ENCODE data around the gene MS4A13.
"Not testable (repeated sequence)": the region's sequence is repeated elsewhere in the genome, so short reads cannot be mapped to it uniquely, and the experiment has no call there.

MS4A13 gene

DNA sequence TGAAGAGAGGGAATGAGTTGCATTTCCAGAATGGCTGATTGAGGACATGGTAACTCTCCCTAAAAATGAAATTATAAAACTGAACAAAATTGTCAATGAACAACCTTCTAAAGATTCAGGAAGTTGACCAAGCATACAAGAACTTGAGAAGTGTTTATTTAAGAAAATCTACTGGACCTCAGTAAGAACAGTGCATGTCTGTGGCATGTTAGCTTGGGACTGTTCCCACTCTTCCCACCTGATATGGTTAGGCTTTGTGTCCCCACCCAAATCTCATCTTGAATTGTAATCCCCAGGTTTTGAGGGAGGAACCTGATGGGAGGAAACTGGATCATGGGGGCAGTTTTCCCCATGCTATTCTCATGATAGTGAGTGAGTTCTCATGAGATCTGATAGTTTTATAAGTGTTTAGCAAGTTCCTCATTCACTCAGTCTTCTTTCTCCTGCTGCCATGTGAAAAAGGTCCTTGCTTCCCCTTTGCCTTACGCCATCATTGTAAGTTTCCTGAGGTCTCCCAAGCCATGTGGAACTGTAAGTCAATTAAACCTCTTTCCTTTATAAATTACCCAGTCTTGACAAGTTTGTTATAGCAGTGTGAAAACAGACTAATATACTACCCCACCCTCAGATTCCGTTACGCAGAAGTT, 15.4 kb downstream of the MS4A13 start:
- no peak for DNase-seq (ENCODE audit: low read depth in 1 of 2, low spot score in 1 of 2)

DNA sequence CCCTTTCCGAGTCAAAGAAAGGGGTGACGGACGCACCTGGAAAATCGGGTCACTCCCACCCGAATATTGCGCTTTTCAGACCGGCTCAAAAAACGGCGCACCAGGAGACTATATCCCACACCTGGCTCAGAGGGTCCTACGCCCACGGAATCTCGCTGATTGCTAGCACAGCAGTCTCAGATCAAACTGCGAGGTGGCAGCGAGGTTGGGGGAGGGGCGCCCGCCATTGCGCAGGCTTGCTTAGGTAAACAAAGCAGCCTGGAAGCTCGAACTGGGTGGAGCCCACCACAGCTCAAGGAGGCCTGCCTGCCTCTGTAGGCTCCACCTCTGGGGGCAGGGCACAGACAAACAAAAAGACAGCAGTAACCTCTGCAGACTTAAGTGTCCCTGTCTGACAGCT, 17.2 kb downstream of the MS4A13 start:
- not testable (repeated sequence) for DNase-seq (ENCODE audit: low read depth in 1 of 2, low spot score in 1 of 2)

DNA sequence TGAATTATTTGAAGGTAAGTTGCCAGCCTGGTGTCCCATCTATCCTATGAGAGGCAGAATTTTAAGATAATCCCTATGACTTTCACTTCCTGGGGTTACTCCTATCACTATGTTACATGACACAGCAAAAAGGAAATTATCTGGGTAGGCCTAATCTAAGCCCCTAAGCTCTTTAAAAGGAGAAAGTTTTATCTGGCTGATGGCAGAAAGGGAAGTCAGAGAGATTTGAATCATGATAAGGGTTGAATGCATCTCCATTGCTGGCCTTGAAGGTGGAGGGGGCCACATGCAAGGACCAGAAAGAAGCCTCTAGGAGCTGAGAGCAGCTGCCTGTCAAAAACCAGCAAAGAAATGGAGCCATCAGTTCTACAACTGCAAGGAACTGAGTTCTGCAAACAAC, 23.4 kb downstream of the MS4A13 start:
- not testable (repeated sequence) for DNase-seq (ENCODE audit: low read depth in 1 of 2, low spot score in 1 of 2)

DNA sequence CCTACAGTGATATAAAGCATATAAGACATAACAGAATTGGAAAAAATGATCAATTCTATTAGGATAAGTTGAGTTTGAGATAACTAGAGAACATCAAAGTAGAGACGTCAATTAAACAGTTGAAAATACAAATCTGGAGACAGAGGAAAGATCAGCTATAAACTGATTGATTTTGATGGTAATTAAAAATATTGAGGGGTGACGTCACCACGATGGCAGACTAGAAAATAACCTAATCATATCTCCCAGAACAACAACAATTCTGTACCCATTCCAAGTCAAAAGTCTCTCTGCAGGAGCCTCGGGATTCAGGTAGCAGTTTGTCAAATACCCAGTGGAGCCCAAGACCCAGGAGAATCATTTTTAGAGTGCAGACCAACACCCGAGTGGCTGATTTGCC, 28.9 kb downstream of the MS4A13 start:
- DNase-seq (ENCODE audit: low read depth in 1 of 2, low spot score in 1 of 2) = no peak

DNA sequence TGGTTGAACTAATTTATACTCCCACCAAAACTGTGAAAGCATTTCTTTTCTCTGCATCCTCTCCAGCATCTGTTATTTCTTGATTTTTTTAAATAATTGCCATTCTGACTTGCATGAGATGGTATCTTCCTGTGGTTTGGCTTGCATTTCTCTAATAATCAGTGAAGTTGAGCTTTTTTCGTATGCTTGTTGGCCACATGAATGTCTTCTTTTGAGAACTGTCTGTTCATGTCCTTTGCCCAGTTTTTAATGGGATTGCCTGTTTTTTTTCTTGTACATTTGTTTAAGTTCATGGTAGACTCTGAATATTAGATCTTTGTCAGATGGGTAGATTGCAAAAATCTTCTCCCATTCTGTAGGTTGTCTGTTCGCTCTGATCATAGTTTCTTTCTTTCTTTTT, 46.1 kb downstream of the MS4A13 start:
- DNase-seq (ENCODE audit: low read depth in 1 of 2, low spot score in 1 of 2) = no peak

DNA sequence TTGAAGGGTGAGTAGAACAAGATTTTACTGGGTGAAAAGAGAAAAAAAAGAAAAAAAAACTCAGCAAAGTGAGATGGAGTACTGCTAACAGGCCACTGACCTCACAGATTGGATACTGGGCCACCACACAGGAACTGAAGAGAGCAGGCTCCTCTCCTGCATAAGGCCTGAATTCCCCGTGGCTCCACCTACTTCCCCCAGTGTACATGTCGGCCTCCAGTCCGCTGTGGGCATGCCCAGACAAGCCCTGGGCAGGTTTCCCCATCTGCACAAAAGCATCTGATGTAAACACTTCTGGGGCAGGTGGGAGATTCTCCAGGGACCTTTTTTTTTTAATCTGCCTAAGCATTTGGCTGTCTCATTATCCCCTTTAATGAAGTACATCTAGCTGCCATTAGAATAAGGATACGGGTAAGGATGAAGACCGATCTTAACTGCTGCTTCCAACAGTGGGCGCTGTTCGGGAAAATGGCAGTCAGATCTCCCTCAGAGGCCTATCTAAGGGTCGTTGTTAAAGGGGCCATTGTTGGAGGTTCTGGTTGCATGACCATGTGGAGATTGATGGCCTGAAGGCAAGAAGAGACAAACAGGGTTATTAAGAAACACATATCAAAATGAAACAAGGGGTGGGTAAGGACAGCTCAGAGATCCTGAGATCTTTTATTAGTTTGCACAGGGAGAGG, 48.5 kb downstream of the MS4A13 start:
- DNase-seq (ENCODE audit: low read depth in 1 of 2, low spot score in 1 of 2) = no peak

DNA sequence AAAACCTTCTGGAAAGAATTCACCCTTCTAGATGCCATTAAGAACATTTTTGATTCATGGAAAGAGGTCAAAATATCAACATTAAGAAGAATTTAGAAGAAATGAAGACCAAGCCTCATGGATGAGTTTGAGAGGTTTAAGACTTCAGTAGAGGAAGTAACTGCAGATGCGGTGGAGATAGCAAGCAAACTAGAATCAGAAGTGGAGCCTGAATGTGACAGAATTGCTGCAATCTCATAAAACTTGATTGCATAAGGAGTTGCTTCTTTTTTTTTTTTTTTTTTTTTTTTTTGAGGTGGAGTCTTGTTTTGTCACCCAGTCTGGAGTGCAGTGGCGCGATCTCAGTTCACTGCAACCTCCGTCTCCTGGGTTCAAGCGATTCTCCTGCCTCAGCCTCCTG, 51.6 kb downstream of the MS4A13 start:
- no peak for DNase-seq (ENCODE audit: low read depth in 1 of 2, low spot score in 1 of 2)

DNA sequence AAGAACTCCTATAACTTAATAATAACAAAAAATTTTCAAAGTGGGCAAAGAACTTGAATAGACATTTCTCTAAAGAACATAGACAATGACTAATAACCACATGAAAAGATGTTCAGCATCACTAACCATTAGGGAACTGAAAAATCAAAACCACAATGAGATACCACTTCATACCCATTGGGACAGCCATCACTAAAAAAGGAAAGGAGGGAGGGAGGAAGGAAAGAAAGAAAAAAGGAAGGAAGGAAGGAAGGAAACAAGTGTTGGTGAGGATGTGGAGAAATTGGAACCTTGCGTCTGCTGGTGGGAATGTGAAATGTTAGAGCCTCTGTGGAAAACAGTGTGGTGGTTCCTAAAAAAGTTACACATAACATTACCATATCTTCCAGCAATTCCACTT, 55.8 kb downstream of the MS4A13 start:
- DNase-seq (ENCODE audit: low read depth in 1 of 2, low spot score in 1 of 2) = no peak

DNA sequence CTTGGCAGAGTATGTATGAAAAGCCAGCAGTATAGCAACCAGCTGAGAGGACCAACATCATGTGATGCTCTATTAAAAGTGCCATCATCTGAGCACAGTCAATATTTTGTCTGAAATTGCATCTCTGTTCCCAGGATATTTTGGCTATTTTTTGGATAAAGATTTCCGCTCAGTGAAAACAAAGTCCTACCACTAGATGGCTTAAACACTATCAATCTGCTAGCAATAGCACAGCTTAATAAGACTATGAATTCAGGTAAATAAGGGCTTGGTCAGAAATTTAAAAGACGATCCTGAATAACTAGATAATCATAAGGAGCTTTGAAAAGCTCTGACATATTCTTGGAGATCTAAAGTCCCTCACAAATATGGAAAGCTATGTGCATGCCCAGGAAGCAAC, 74.4 kb downstream of the MS4A13 start:
- DNase-seq (ENCODE audit: low read depth in 1 of 2, low spot score in 1 of 2) = no peak

Measured in activated CD4-positive, alpha-beta T cell treated with anti-CD3 and anti-CD28 coated beads, Interleukin-2, amount 50 U/mL, for 24 hours (primary cell).